NK-92 treated with Interleukin-12 subunit alpha and Interleukin-12 subunit beta, amount 100 ng/mL, for 24 hours (cell line): Measurements from ENCODE around the gene SMG5.

Source experiments
- DNase-seq: peaks from one replicate; lab custom pipeline; 2025; lab: John Stamatoyannopoulos, UW

The SMG5 gene

DNA sequence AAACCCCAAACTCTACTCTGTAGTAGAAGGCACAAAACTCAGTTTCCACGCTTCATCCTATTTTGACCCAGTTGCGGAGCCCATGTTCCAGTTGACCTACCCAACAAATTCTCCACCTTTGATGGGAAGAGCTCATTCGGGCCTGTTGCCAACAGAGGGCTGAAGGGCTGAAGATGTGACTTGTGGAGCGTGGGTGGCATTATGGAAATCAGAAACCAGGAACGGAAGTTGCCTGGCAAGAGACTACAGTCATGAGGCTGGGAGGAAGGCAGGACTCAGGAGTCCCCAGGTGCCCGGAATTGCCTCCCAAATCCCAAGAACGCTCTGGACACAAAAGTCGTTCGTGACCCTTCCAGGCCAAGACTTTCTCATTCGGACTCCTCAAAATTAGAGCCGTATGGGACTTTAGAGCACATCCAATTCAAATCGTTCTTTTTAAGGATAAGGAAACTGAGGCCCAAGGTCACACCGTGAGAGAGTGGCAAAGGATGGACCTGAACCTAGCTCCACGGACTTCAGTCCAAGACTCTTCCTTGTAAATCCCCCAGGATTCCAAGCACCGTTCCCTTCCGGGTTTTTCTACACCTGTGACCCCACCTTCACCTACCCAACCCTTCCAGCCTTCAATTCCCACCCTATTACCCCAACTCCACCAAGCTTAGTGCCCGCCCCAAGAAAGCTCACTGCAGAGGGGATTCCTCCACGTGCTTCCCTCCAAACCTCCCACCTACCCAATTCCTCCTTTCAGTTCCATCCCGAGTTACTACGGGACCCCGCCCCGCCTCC is 739 bp downstream of the SMG5 start:
- DNase-seq = no peak

DNA sequence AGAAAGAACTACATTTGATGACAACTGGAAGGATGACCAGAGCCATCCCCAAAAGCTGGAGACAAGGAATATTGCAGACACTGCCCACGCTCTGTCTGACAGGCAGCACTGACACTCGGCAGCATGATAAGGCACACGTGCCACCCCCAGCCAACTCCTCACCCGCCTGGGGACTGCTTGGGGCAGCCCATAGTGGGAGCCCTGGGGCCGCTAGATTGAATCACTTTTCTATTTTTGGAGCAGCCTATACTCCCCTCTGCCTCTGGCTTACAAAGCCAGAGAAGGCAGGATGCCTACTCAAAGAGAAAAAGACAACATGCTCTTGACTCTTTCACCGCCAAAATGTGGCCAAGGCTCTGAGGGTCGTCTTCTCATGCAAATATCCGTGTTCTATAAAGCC is 1.3 kb downstream of the SMG5 start:
- no peak for DNase-seq

DNA sequence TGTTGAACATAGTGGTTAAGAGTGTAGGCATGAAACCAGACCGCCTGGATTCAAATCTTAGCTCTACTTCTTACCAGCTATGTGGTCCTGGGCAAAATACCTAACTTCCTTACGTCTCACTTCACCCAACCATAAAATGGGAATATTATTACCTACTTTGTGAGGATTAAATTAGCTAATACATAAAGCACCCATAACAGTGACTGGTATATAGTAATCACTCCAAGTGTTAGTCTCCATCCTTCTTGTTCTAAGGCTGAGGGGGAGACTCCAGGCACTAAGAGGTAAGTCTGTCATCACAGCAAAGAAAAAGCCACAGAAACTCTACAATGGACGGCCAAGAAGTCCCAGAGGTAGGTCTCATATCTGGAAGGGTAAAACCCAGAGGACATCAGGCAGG is 2.8 kb downstream of the SMG5 start:
- DNase-seq = no peak

DNA sequence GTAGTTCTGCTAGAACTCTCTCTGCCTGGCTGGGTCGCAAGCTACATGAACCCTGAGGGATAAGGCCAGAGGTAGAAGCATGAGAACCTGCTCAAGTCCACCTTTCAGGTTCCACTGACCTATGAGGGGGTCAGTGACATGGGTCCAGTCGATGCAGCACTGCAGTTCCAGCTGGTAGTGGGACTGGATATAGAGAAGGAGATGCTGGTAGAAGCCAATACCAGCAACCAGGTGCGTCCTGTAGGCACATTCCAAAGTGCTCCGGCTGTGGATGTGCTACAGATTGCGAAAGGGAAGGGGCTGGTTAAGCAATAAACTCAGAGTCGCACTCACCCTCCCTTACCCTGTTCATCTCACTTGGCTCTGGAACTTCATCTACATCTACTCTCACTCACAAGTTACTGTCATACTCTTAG is 5.7 kb downstream of the SMG5 start:
- DNase-seq = no peak

DNA sequence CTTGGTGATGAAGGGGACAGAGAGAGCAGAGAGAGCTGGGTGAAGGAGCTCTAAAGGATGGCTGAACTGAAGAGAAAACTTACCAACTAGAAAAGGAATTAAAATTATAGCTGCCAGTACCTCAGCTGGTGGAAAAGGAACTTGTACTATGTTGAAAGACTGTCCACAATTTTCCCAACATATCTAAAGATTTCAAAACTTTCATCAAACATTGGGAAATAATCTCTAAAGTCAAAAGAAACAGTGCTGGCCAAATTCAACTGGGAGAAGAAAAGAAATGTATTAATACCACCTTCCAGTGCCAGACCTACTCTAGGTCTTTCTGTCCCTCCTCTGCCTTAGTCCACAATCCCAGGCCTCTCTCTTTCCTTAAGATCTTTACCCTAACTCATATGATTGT is 6.1 kb downstream of the SMG5 start:
- DNase-seq = no peak

DNA sequence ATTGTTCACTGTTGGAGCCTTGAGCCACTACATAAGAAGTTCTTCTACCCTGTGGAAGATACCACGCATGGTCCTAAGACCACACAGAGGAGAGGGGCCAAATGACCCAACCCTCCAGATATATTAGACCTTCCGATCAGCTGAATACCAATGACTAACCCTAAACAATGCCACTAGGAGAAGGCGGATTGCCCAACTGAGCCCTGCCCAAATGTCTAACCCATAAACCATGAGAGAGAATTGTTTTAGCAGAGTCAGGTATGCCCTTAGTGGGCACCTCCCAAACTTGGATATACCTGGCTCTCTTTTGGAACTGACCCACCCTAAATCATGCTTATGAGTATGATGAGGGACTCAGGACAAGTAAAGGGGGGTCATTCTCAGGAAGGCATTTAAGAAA is 12.3 kb downstream of the SMG5 start:
- no peak for DNase-seq

DNA sequence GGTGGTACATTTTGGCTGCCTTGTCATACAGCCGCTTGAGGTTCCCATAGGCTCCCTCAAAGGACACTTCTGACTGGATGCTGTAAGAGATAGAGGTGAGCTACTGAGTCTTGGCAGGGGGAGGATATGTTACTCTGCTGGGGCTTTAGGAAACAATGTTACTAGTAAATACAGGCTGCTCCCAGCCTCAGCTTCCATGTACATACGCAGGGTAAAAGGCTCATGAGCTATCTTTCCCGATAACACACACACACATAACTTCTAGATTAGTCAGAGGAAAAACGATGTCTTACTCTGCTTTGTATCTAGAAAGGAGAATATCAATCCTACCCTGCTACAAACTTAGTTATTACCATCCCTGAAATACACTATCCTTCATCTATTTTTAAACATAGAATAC is 14.3 kb downstream of the SMG5 start:
- no peak for DNase-seq

DNA sequence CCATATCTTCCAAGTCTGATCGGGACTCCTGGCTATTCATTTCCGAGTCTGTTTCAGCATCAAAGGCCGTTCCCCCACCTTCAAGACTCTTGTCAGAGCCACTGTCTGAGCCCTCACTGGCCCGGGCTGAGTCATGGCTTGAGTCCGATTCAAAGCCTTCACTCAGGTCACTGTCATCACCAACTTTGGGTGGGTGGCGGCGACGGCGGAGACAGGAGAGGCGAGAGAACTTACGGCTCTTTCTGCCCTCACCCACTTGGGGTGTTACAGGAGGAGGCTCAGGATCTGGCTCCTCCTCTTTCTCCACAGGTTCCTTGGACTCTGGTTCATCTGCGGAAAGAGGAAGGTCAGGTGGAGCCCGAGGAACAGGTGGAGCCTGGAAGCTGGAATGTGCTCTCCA is 16.6 kb downstream of the SMG5 start:
- DNase-seq = no peak

DNA sequence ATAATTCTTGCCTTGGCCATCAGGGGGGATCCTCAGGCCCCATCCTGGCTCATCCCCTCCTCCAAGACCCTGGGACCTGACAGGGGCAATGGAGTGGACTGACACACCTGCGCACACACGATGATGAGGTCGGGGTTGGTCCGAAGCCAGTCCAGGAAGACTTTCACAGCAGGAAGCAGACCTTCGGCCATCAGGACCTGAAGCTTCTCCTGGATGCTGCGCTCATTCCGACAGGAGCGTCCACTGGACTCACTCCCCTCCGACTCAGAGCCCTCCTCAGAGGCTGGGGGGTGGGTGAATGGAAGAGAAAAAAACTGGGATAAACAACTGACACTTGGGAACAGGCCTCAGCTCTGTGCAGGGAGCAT is 19.4 kb downstream of the SMG5 start:
- no peak for DNase-seq

DNA sequence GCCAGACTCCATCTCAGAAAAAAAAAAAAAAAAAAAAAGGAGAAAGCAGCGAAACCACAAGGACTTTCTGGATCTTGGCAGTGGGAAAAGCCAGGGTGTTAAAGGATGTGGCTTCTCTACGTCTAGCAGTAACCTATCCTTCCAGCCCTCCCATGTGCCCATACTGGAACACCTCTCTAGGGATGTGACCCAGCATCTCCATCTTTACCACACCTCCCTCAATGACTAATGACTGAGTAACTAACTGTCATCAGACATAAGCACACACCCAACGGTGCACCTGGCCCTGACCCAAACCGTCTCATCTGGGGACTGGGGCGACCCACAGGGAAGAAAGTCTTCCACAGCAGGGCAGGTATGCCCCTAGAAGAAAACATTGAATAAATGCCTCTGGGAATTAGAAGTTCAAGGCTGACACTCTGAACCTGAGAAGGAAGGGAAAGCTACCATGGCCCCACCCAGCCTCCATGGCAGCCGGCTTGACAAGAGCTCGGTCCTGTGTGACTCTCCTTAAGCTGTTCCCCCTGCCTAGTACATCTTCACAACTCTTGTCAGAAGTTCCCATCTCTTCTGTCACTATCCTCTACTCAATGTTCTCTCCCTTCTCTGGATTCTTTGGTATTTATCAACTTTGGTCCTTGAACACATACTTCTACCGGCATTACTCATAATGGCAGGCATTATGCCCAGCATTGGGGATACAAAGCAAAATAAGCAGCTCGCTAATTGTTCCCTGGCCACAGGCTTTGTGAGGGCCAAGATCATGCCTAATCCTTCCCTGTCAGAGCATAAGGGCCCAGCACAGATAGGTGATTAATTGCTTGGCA is 20.0 kb downstream of the SMG5 start:
- no peak for DNase-seq

DNA sequence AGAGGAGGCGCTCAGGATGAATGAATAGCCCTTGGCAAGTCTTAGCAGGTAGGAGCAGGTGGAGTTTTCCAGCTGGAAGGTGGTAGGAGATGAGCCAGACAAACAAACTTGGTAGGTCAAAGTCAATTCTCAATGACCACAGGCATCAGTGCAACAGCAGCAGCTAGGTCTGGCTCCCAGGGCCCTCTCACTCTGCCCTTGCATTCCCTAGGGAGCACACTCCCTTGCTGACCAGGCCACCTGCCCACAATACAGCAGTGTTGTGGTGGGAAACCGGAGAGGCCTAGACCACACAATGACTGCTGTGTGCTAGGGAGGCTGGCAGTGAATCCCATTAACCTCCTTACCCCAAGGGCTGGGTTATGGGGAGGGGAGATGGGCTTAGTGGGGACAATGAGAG is 21.7 kb downstream of the SMG5 start:
- DNase-seq = no peak

DNA sequence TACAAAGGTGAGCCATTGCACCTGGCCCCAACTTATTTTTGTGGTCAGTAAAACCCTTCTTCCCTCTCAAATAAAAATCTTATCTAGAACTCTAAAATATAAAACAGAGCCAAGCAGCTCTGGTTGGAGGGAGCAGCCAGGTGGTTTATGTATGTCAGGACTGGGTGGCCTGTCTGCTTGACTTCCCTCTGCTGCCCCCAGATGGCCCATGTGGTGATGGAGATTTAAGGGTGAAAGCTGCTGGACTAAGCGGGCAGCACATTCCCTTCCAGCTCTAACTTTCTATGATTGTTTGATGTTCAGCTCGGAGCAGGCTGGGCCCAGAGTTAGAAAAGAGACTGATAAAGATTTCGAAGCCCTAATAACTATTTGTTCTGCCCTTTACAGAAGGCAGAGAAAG is 22.8 kb downstream of the SMG5 start:
- no peak for DNase-seq

DNA sequence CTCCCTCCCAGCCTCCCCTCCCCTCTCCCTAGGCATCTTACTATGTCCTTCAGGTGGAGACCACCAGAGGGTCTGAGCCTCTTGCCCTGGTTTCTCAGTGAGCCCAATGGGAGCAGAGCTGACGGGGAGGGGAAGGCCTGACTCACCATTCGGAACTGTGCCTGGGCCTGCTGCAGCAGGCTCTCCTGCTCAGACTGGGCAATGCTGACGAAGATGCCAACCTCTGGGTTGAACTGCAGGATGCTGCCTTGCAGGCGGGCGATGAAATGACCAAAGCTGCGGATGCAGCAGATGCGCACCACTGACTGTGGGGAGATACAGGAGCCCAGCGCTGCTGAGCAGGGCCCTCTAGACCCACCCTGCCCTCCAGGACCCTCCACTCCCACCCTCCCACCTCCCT is 23.8 kb downstream of the SMG5 start:
- DNase-seq = no peak

DNA sequence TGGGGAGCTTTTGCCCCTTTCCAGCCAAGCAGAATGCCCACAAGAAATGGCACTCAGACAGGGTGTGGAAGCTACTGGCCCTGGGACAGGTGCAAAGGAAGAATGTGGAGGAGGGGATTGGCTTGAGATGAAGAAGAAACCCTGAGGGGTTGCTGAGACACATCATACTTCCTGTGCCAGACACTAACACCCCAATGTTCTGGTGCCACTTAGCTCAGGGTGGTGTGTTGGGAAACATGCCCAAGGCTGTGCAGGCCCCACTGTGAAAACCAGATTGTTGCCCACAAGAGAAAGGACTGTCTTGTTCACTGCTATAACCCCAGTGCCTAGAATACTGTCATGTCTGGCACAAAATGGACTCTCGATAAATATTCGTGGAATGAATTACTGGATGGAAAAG is 24.9 kb downstream of the SMG5 start:
- DNase-seq = peak; percentile 21

DNA sequence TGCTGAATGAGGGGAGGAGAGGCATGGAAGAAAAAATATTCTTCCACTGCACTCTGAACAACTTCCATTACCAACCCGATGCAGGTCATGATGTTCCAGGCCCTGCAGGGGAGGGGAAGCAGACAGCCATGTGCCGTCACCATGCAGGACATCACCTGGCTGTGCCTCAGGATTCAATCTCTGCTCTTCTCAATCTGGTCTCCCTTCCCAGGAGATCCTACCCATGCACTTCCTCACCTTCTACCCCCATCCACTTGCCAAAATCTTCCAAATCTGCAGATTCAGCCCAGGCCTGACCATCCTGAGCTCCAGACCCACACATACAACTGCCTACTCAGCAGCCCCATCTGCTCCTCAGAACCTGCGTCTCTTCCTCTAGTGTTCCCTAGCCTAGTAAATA is 29.0 kb downstream of the SMG5 start:
- no peak for DNase-seq

DNA sequence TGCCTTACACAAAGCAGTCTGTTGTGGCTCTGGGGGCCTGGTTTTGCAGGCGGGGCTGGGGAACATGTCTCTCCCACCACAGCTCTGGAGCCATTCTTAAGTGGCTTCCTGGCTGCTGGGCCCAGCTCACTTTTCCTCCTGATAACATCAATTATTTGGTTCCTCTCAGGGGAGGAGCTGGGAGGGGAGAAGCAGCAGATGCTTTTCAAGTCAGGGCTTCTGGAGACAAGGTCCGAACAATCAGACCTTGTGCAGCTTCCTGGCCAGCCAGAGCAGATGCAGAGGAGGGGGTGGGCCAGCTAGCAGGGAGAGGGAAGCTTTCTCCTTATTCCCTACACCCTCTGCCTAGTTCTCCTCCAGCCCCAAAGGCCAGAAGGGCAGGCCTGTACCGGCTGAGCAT is 31.1 kb downstream of the SMG5 start:
- DNase-seq = no peak

DNA sequence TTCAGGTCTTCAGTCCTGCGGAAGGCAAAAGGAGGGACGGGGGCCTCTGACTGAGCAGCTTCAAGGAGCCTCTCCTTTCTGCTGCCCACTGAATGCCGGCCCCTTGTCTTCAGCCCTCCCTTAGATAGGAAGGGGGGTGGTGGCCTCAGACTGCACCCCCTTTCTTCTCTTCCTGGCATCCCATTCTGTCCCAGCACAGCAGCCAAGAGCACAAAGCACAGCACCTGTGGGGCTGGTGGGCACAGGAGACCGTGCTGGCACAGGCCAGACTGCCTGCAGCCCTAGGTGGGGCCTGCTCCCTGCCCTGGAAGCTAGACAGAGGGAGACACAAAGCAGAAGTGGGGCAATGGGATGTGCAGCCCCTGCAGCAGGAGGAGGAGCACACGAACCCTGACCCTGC is 33.0 kb downstream of the SMG5 start:
- no peak for DNase-seq

DNA sequence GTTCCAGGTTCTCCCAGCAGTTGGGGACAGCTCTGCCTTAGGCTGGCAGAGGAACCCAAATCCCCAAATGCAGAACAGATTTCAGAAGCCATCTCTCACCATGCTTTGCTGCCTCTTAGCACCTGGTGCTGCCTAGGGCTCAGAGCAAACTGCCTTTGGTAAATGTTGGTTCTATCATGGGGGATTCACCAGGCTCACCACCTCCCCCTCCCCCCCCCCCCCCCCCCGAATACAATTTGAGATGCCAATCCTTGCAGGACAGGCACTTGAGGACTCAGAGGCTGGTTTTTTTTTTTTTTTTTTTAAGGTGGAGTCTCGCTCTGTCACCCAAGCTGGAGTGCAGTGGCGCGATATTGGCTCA is 34.3 kb downstream of the SMG5 start:
- no peak for DNase-seq

DNA sequence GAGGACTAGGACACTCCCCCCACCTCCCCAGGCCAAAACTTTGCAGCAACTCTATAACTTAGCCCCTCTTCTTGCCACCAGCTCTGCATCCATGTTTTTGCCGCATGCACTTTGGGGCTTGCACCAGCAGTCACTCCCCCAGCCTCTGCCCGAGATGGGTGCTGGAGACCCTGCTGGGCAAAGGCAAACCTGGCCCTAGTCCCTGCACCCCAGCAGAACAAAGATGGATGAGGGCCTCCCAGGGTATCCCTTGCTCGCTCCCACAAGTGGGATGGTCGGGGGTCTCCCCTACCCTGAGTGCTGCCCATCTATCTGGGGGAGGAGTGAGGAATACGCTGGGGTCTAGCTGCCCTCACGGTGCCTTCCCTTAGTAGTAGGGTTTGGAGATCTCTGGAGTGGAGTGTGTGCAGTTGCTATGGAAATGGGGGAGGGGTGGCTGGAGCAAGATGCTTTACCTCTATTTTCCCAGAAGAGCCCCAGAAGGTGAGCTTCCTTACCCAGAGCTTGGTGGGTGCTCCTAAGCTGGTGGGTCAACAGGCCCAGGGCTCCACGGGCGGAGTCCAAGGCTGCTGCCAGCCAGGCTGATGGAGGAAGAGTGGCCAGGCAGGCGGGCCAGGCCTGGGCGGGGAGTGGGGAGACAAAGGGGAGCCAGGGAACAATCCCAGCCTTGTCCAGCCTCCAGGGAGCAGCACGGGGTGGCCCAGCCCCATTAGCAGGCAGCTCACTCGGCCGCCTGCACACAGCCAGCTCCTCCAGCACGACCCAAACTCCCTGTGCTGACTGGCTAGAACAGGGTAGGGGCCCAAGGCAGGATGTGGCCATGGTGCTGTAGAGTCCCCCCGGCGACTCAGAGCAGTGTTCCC is 34.9 kb downstream of the SMG5 start, which contains the start of gene PAQR6:
Gene PAQR6 (minus strand): TSS at position 597 of the 863 bp plus-strand sequence. CDS start 1,325 bp downstream, outside the sequence.
- no peak for DNase-seq

DNA sequence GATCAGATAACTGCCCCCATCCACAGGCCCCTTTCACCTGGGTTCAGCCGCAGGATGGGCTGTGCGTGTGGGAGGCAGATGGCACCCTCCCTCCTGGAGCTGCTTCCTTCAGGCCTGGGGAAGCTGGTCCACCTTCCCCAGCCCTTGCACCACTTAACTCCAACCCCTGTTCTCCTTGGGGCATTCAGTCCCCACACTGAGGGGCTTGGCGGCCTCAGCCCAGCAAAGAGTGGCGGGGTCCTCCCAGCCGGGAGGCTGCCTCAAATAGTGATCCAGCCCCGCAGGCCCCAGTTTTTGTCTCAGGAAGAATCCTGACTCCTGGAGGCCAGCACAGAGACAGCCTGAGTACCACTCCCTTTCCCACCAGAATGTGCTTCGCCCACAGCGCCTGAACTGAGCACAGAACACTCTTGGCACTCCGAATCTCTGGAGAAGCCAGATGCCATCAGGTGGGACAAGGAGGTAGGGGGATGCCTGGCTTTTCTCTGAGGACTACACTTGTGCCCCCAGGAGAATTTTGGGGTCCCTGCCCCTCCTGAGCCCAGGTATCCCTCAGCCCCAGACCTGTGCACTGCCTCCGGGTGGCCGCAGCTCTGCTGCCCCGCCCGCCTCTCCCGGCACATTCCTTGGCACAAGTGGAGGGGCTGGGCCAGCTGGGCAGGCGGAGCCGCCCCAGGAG is 35.7 kb downstream of the SMG5 start:
- DNase-seq = no peak

DNA sequence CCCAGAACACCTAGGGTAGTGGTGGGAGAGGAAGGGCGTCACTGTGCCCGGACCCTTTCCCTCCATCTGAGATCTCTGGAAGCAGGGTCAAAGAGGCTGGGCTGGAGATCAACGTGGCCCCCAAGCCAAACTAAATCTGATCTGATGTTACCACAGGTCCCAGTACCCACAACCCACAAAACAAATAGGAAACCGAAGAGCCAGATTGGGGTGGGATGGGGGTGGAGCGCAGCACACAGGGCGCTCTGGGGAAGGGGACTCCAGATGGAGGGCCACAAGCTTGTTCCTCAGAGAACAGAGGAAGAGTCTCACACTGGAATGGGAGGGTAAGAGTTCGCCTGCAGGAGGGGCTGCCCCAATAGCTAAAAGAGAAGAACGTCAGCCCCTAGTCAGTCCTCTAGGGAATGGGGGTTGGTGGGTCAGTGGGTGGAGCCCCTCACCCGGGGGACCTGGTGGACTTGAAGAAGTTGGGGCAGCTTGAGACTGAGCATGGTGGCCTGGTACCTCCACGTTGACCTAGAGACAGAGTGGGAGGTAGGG is 36.3 kb downstream of the SMG5 start:
- DNase-seq = no peak
